Smooth muscle cell (in vitro differentiated cells): Measurements from ENCODE around the gene COL2A1. TPM values are rescaled to one million over a fixed set of nuclear protein-coding genes. Genes with fewer than 3 reads are reported as not detected.
A peak's percentile ranks its signal among the peaks of the same experiment; 100 is the strongest.

Experiments used
- DNase-seq: peaks from one replicate; lab custom pipeline; 2025; ENCODE audit not compliant: unreplicated experiment; lab: John Stamatoyannopoulos, UW
- H2AFZ ChIP-seq: fragments of 200-600 bp; sonication (generic); 2 replicates; pipeline ENCODE4 v1.6.0; 2016; ENCODE audit warnings: antibody characterized with exemption, low read depth, mild to moderate bottlenecking
- H3F3A ChIP-seq: fragments of 200-600 bp; sonication (generic); 2 replicates; pipeline ENCODE4 v1.6.0; 2017; ENCODE audit warnings: antibody characterized with exemption, low read depth
- H3K27ac ChIP-seq: fragments of 200-600 bp; sonication (generic); 2 replicates; pipeline ENCODE4 v1.5.1; 2016; ENCODE audit warnings: low read depth, mild to moderate bottlenecking
- H3K27me3 ChIP-seq: fragments of 200-600 bp; sonication (generic); 2 replicates; pipeline ENCODE4 v1.6.1; 2016; ENCODE audit warnings: low read depth, mild to moderate bottlenecking
- H3K36me3 ChIP-seq: fragments of 200-600 bp; sonication (generic); 2 replicates; pipeline ENCODE4 v1.5.1; 2016; ENCODE audit warnings: low read depth
- H3K4me1 ChIP-seq: fragments of 200-600 bp; sonication (generic); 2 replicates; pipeline ENCODE4 v1.5.1; 2016; ENCODE audit warnings: low read depth
- H3K4me2 ChIP-seq: fragments of 200-600 bp; sonication (generic); 2 replicates; pipeline ENCODE4 v1.6.0; 2016; ENCODE audit warnings: mild to moderate bottlenecking
- H3K4me3 ChIP-seq: fragments of 200-600 bp; sonication (generic); 2 replicates; pipeline ENCODE4 v1.5.1; 2016; ENCODE audit warnings: mild to moderate bottlenecking
- H3K79me2 ChIP-seq: fragments of 200-600 bp; sonication (generic); 2 replicates; pipeline ENCODE4 v1.6.0; 2016; ENCODE audit warnings: low read depth, mild to moderate bottlenecking
- H3K9ac ChIP-seq: fragments of 200-600 bp; sonication (generic); 2 replicates; pipeline ENCODE4 v1.6.0; 2016; ENCODE audit warnings: low read depth
- H3K9me3 ChIP-seq: fragments of 200-600 bp; sonication (generic); replicated peaks from 2 replicates; pipeline ENCODE4 v1.5.1; 2016; ENCODE audit warnings: low read depth
- H4K20me1 ChIP-seq: fragments of 200-600 bp; sonication (generic); 2 replicates; pipeline ENCODE4 v1.6.0; 2016; ENCODE audit warnings: low read depth
- CTCF ChIP-seq: fragments of 200-600 bp; sonication (generic); IDR thresholded peaks from 2 replicates; pipeline ENCODE4 v1.5.1; 2017; ENCODE audit warnings: borderline replicate concordance, mild to moderate bottlenecking, antibody characterized with exemption; ENCODE audit not compliant: insufficient read depth, poor library complexity, severe bottlenecking
- WGBS: methylation state at CpG from one replicate; pipeline ENCODE4 v1.1.7; 2016; ENCODE audit warnings: low lambda C conversion rate; 5-methylcytosine and 5-hydroxymethylcytosine counted together
- polyA plus RNA-seq: library from polyadenylated mRNA; unstranded; fragments of >200 nt; fragmentation: Nextera tagmentation; extraction: Ambion mirVana; gene quantifications from 2 replicates; pipeline ENCODE4 v1.2.1, GENCODE V29; 2016
- total RNA-seq: library from RNA; depleted of rRNA; stranded (reverse); fragments of >200 nt; gene quantifications from 2 replicates; pipeline ENCODE4 v1.2.3, GENCODE V29; 2014

COL2A1 gene
- total and polyA plus RNA-seq, 2 experiments from 2014 or later, result 1.6 to 8.6 TPM

GRCh38 chr12:48038085-48038484, 33.8 kb upstream of the COL2A1 start:
- Histone ChIP-seq H3K27me3 (no peaks in the 10 kb centered on the region), H3K4me3 (no peak overlapping the region), H4K20me1 (no peaks in the 10 kb centered on the region), H3K9ac (no peak overlapping the region), H3K27ac (no peak overlapping the region), H3K36me3 (no peaks in the 10 kb centered on the region), H3K4me2 (peak overlapping the region; percentile 72), H3K9me3 (no peaks in the 10 kb centered on the region), H2AFZ (peak overlapping the region; percentile 68), H3K4me1 (peaks cover 14% of the 10 kb centered on the region), H3F3A (no peaks in the 10 kb centered on the region), H3K79me2 (no peaks in the 10 kb centered on the region)
- DNase-seq, result no peak
- TF ChIP-seq CTCF, result no peak
- 74% methylated on average over 5 of the region's 5 CpGs for WGBS

- Histone ChIP-seq H3K4me2 (peak overlapping the region; percentile 72), H2AFZ (peak overlapping the region; percentile 68)
These were observed 33.1 kb upstream of the COL2A1 start for GRCh38 chr12:48037267-48037915.

GRCh38 chr12:48036818-48037217, 32.5 kb upstream of the COL2A1 start:
- WGBS, result 94% methylated on average over 4 of the region's 4 CpGs
- Histone ChIP-seq H3K4me3 (no peak overlapping the region), H3K9me3 (no peaks in the 10 kb centered on the region), H3K9ac (no peak overlapping the region), H3K36me3 (no peaks in the 10 kb centered on the region), H4K20me1 (no peaks in the 10 kb centered on the region), H3K79me2 (no peaks in the 10 kb centered on the region), H3K27ac (no peak overlapping the region), H3K4me1 (peaks cover 14% of the 10 kb centered on the region), H3K4me2 (peak overlapping the region; percentile 72), H3F3A (no peaks in the 10 kb centered on the region), H3K27me3 (no peaks in the 10 kb centered on the region), H2AFZ (peak overlapping the region; percentile 68)
- DNase-seq, result no peak
- TF ChIP-seq CTCF, result no peak

More at GRCh38 chr12:48037267-48037915, 33.1 kb upstream of the COL2A1 start:
- no peaks in the 10 kb centered on the region for H3K79me2 ChIP-seq
- no peak overlapping the region for H3K9ac ChIP-seq
- no peaks in the 10 kb centered on the region for H3K27me3 ChIP-seq
- peaks cover 14% of the 10 kb centered on the region for H3K4me1 ChIP-seq
- 10% methylated on average over 9 of the region's 9 CpGs for WGBS
- no peak overlapping the region for H3K4me3 ChIP-seq
- no peaks in the 10 kb centered on the region for H3F3A ChIP-seq
- DNase-seq, result no peak
- H3K27ac ChIP-seq, result no peak overlapping the region
- no peak for TF ChIP-seq CTCF
- H4K20me1 ChIP-seq, result no peaks in the 10 kb centered on the region
- H3K9me3 ChIP-seq, result no peaks in the 10 kb centered on the region
- H3K36me3 ChIP-seq, result no peaks in the 10 kb centered on the region
